Measurements from ENCODE around the gene COLEC12. TPM values are rescaled to one million over a fixed set of nuclear protein-coding genes. Genes with fewer than 3 reads are reported as not detected.
A peak's percentile ranks its signal among the peaks of the same experiment; 100 is the strongest.

Gene COLEC12
- total and polyA plus RNA-seq, 5 donors from 2014 or later, result not detected

DNA sequence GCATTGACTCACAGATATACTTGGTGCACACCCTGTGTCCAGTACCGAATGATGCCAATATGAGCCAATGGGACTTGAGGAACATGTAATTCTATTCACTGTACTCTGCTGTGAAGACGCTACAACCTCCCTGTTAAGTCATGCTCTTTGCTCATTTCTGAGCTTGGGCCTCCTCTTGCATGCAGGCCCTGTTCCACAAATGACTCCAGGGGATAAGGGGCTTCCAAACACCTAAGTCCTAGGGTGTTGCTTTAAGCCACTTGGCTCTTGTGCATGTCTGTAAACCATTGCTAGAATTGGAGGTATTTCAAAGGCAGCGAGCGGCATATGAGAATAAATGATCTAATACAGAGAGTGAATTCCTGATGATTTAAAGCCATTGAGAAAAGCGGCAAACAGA, 126.7 kb downstream of the COLEC12 start:
- H3K4me1 Mint-ChIP-seq, result peaks cover 0 to 3% (median 0%) of the 10 kb centered on the region in 4 donors
- no peak overlapping the region for H3K27ac ChIP-seq (ENCODE audit: insufficient read depth, low read length, poor library complexity, severe bottlenecking)
- no peak overlapping the region for H3K4me3 Mint-ChIP-seq
- no peaks in the 10 kb centered on the region for H3K4me1 ChIP-seq (ENCODE audit: control insufficient read depth, insufficient read depth, low read length, poor library complexity, severe bottlenecking)
- H3K27ac Mint-ChIP-seq, result no peak overlapping the region
- H3K9me3 ChIP-seq (ENCODE audit: control insufficient read depth in 2 of 2, low read length in 2 of 2), result no peaks in the 10 kb centered on the region
- no peak for ATAC-seq (ENCODE audit: low read depth in 2 of 2)
- no peaks in the 10 kb centered on the region for H3K27me3 Mint-ChIP-seq
- no peaks in the 10 kb centered on the region for H3K9me3 Mint-ChIP-seq
- H3K27me3 ChIP-seq (ENCODE audit: control insufficient read depth, insufficient read depth, low read length), result no peaks in the 10 kb centered on the region
- H3K4me3 ChIP-seq (ENCODE audit: low read depth, low read length), result no peak overlapping the region
- no peaks in the 10 kb centered on the region for H3K36me3 ChIP-seq (ENCODE audit: control insufficient read depth, insufficient read depth, low read length)
- DNase-seq, result no peak
- no peaks in the 10 kb centered on the region for H3K36me3 Mint-ChIP-seq

DNA sequence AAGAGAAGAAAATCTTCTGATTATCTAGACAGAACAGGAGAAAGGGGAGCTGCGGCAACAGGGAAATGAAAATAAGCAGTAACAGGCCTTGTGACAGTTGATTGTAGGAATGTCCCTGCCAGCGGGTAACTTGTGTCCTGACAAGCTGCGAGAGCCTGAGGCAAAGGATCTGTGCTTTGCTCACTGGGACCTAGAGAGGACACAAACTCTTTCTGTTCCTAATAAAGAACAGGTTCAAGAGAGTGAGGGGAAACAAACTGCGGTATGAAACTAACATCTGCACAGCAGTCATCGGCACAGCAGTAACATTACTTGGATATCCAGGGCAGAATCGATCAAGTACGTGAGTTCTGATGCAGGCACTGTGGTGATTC, 128.9 kb downstream of the COLEC12 start:
- ATAC-seq (ENCODE audit: low read depth in 2 of 2), result no peak
- Mint-ChIP-seq H3K4me1 (no peaks in the 10 kb centered on the region), H3K27me3 (no peaks in the 10 kb centered on the region)

DNA sequence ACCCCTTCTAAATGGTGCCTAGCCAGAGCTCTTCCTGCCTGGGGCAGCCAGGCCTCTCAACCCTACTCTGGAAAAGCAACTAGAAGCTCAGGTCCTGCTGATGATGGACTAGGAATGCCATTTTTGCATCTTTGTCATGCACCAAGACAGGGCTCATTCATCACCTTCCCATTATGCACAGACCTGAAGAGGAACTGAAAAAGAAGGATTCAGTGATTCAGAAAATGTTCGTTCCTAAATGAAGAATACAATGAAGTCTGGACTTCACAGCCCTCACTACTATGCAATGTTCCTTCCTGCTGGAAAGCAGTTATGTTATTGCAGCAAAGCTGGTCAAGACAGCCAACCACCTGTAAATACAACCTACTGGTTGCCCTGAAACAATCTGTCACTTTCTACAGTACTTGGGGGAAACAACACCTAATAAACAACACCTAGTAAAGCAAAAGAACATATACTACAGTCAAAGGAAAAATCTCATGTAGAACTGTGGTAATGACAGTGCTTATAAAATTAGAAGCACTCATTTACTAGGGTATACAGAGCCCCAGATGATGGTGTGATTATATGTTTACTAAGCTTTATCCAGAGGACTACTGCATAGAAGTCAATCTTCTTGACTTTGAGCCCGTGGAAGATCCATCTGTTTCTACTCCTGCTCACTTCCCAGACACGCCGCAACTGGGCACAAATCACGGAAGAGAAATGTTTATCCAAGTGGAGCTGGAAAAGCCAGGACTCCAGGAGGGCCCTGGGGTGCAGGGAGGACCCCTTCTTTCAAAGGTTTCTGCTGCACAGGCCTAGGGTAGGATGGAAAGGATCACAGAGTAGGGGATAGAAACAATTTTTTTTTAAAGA, 129.5 kb downstream of the COLEC12 start:
- Histone ChIP-seq H3K4me1 (ENCODE audit: control insufficient read depth, insufficient read depth, low read length, poor library complexity, severe bottlenecking) (no peaks in the 10 kb centered on the region), H3K36me3 (ENCODE audit: control insufficient read depth, insufficient read depth, low read length) (no peaks in the 10 kb centered on the region), H3K4me3 (ENCODE audit: low read depth, low read length) (no peak overlapping the region), H3K27me3 (ENCODE audit: control insufficient read depth, insufficient read depth, low read length) (no peaks in the 10 kb centered on the region), H3K9me3 (ENCODE audit: control insufficient read depth in 2 of 2, low read length in 2 of 2) (no peaks in the 10 kb centered on the region), H3K27ac (ENCODE audit: insufficient read depth, low read length, poor library complexity, severe bottlenecking) (no peak overlapping the region)
- Mint-ChIP-seq H3K27ac (no peak overlapping the region), H3K36me3 (no peaks in the 10 kb centered on the region), H3K4me1 (no peaks in the 10 kb centered on the region), H3K9me3 (no peaks in the 10 kb centered on the region), H3K27me3 (no peaks in the 10 kb centered on the region), H3K4me3 (peak overlapping the region in 1 of 4 donors; percentile 40)
- ATAC-seq (ENCODE audit: low read depth in 2 of 2) (no peak), DNase-seq (no peak)

More for the DNA sequence above, 128.9 kb downstream of the COLEC12 start:
- H3K4me3 Mint-ChIP-seq, result peak overlapping the region in 1 of 4 donors; percentile 11
- DNase-seq, result no peak
- Histone ChIP-seq H3K4me3 (ENCODE audit: low read depth, low read length) (no peak overlapping the region), H3K36me3 (ENCODE audit: control insufficient read depth, insufficient read depth, low read length) (no peaks in the 10 kb centered on the region), H3K27ac (ENCODE audit: insufficient read depth, low read length, poor library complexity, severe bottlenecking) (no peak overlapping the region), H3K4me1 (ENCODE audit: control insufficient read depth, insufficient read depth, low read length, poor library complexity, severe bottlenecking) (no peaks in the 10 kb centered on the region), H3K27me3 (ENCODE audit: control insufficient read depth, insufficient read depth, low read length) (no peaks in the 10 kb centered on the region), H3K9me3 (ENCODE audit: control insufficient read depth in 2 of 2, low read length in 2 of 2) (no peaks in the 10 kb centered on the region)
- no peaks in the 10 kb centered on the region for H3K36me3 Mint-ChIP-seq
- peak overlapping the region in 1 of 3 donors; percentile 22 for H3K27ac Mint-ChIP-seq
- no peaks in the 10 kb centered on the region for H3K9me3 Mint-ChIP-seq

DNA sequence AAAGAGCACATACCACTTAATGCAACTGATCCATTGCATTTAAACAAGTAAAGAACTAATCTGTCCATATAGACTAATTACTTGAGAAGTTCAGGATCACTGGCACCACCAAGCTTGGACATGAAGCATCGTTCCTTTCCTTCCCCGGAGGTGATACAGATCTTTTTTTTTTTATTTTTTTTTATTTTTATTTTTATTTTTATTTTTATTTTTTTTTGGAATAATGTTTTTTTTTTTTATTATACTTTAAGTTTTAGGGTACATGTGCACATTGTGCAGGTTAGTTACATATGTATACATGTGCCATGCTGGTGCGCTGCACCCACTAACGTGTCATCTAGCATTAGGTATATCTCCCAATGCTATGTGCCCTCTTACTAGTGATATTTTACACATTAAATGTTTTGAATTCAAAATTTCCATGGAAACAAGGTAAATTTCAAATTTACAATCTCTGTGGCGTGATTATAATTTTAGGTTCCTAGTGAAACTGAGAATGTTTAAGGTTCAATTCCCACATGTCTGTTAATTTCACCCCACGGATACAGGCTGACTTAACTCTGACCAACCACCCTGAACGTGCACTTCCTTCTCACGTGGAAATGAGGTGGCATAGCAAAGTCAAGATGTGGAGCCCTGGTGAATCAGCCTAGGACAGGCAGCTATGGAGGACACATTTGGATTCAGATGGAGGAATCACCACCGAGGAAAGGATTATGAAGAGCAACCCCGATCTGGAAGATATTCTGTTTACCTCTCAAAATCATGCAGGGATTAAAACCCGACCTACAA, 131.1 kb downstream of the COLEC12 start:
- Histone ChIP-seq H3K36me3 (ENCODE audit: control insufficient read depth, insufficient read depth, low read length) (no peaks in the 10 kb centered on the region), H3K27me3 (ENCODE audit: control insufficient read depth, insufficient read depth, low read length) (no peaks in the 10 kb centered on the region), H3K27ac (ENCODE audit: insufficient read depth, low read length, poor library complexity, severe bottlenecking) (no peak overlapping the region), H3K9me3 (ENCODE audit: control insufficient read depth in 2 of 2, low read length in 2 of 2) (no peaks in the 10 kb centered on the region), H3K4me3 (ENCODE audit: low read depth, low read length) (no peak overlapping the region), H3K4me1 (ENCODE audit: control insufficient read depth, insufficient read depth, low read length, poor library complexity, severe bottlenecking) (no peaks in the 10 kb centered on the region)
- no peak for DNase-seq
- no peak overlapping the region for H3K4me3 Mint-ChIP-seq
- no peaks in the 10 kb centered on the region for H3K36me3 Mint-ChIP-seq
- no peaks in the 10 kb centered on the region for H3K9me3 Mint-ChIP-seq
- no peaks in the 10 kb centered on the region for H3K4me1 Mint-ChIP-seq
- no peak overlapping the region for H3K27ac Mint-ChIP-seq
- no peak for ATAC-seq (ENCODE audit: low read depth in 2 of 2)
- H3K27me3 Mint-ChIP-seq, result no peaks in the 10 kb centered on the region

DNA sequence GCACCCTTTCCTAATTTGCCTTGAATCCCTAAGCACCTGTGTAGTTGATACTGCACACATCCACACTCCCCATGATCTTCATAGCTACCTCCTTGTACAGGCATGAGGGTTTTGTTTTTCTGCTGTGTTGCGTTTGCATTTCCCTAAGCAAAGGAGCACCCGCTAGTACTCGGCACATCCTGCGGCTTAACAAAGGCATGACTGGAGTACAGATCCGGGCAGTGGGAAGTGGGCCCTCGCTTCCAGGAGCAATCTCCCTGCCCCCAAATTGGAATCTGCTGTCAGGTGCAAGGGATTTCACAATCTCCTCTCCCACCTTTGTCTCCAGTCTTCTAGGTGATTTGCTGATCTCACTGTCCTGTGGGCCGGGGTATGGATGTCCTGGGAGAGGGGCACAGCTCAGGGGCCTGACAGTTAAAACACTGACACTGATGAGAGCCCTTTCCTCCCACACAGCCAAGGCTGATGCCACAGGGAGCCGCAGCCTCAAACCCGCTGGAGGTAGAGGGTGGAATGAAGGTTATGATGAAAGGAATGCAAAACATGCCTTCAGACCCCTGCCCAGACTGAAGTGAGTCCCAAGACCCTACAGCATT, 133.9 kb downstream of the COLEC12 start:
- Mint-ChIP-seq H3K36me3 (no peaks in the 10 kb centered on the region), H3K27ac (no peak overlapping the region), H3K27me3 (no peaks in the 10 kb centered on the region), H3K4me1 (no peaks in the 10 kb centered on the region), H3K9me3 (no peaks in the 10 kb centered on the region), H3K4me3 (no peak overlapping the region)
- no peak for ATAC-seq (ENCODE audit: low read depth in 2 of 2)
- H3K36me3 ChIP-seq (ENCODE audit: control insufficient read depth, insufficient read depth, low read length), result no peaks in the 10 kb centered on the region
- no peak overlapping the region for H3K4me3 ChIP-seq (ENCODE audit: low read depth, low read length)
- H3K27me3 ChIP-seq (ENCODE audit: control insufficient read depth, insufficient read depth, low read length), result no peaks in the 10 kb centered on the region
- no peak overlapping the region for H3K27ac ChIP-seq (ENCODE audit: insufficient read depth, low read length, poor library complexity, severe bottlenecking)
- H3K9me3 ChIP-seq (ENCODE audit: control insufficient read depth in 2 of 2, low read length in 2 of 2), result no peaks in the 10 kb centered on the region
- no peaks in the 10 kb centered on the region for H3K4me1 ChIP-seq (ENCODE audit: control insufficient read depth, insufficient read depth, low read length, poor library complexity, severe bottlenecking)
- DNase-seq, result no peak

DNA sequence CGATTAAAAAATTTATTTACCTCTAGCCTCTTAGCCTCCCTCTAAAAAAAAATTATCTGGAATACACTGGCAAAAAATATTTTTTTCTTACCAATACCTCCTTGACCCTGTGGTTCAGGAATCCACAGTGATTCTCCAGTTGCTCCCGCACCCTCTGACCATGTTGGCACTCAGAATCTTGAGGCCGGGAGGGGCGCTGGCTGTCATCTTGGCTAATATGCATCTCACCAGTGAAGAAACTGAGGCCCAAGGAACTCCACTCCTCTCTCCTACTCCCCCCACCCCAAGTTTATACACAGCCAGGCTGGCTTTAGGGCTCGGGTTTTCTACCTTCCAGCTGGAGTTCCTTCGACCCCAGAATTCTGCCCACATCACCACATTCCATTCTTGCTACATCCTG, 134.8 kb downstream of the COLEC12 start:
- Mint-ChIP-seq H3K4me1 (no peaks in the 10 kb centered on the region), H3K27me3 (no peaks in the 10 kb centered on the region), H3K27ac (no peak overlapping the region), H3K36me3 (no peaks in the 10 kb centered on the region), H3K4me3 (no peak overlapping the region), H3K9me3 (no peaks in the 10 kb centered on the region)
- Histone ChIP-seq H3K27ac (ENCODE audit: insufficient read depth, low read length, poor library complexity, severe bottlenecking) (no peak overlapping the region), H3K9me3 (ENCODE audit: control insufficient read depth in 2 of 2, low read length in 2 of 2) (no peaks in the 10 kb centered on the region), H3K36me3 (ENCODE audit: control insufficient read depth, insufficient read depth, low read length) (no peaks in the 10 kb centered on the region), H3K27me3 (ENCODE audit: control insufficient read depth, insufficient read depth, low read length) (no peaks in the 10 kb centered on the region), H3K4me3 (ENCODE audit: low read depth, low read length) (no peak overlapping the region), H3K4me1 (ENCODE audit: control insufficient read depth, insufficient read depth, low read length, poor library complexity, severe bottlenecking) (no peaks in the 10 kb centered on the region)
- DNase-seq (no peak), ATAC-seq (ENCODE audit: low read depth in 2 of 2) (no peak)

DNA sequence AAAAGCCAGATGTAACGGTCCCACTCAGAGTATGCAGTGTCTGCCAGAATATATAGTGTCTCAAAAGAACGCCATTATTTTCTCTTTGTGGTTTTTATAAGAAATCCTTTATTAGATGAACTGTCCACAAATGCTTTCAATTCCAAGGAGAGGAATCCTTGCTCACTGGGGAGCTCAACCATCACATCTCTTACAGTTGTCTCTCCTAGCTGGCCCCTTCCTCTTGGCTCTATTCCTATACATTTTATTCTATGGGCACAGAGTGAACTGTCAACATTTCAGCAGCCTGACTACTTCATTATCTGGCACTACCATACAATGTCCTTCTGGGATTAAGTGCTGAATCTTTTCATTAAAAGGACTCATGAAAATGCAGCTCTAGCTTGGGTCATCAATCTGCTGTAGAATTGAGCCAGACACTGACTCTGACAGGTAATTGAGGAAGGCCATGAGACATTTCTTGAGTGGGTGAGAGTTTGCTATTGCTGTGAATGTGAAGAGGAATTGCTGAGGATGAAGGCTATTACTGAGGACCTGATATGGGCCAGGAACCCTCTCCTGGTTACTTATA, 136.2 kb downstream of the COLEC12 start:
- ATAC-seq (ENCODE audit: low read depth in 2 of 2), result no peak
- Histone ChIP-seq H3K4me1 (ENCODE audit: control insufficient read depth, insufficient read depth, low read length, poor library complexity, severe bottlenecking) (no peaks in the 10 kb centered on the region), H3K27ac (ENCODE audit: insufficient read depth, low read length, poor library complexity, severe bottlenecking) (no peak overlapping the region), H3K36me3 (ENCODE audit: control insufficient read depth, insufficient read depth, low read length) (no peaks in the 10 kb centered on the region), H3K9me3 (ENCODE audit: control insufficient read depth in 2 of 2, low read length in 2 of 2) (no peaks in the 10 kb centered on the region), H3K4me3 (ENCODE audit: low read depth, low read length) (no peak overlapping the region), H3K27me3 (ENCODE audit: control insufficient read depth, insufficient read depth, low read length) (no peaks in the 10 kb centered on the region)
- no peaks in the 10 kb centered on the region for H3K9me3 Mint-ChIP-seq
- no peak for DNase-seq
- H3K4me3 Mint-ChIP-seq, result no peak overlapping the region
- H3K27me3 Mint-ChIP-seq, result no peaks in the 10 kb centered on the region
- no peaks in the 10 kb centered on the region for H3K4me1 Mint-ChIP-seq
- no peaks in the 10 kb centered on the region for H3K36me3 Mint-ChIP-seq
- no peak overlapping the region for H3K27ac Mint-ChIP-seq

All from CD4-positive, CD25-positive, alpha-beta regulatory T cell (primary cell).